Neutrophil (primary cell): ENCODE measurements around the gene RIMKLA.

Experiments used
- H3K27ac ChIP-seq: fragments of 200-600 bp; sonication (generic); 2 replicates; pipeline ENCODE4 v1.5.1; 2016; ENCODE audit warnings: mild to moderate bottlenecking, moderate library complexity
- H3K27me3 ChIP-seq: fragments of 200-600 bp; sonication (generic); 2 replicates; pipeline ENCODE4 v1.6.0; 2016; ENCODE audit warnings: mild to moderate bottlenecking
- H3K36me3 ChIP-seq: fragments of 200-600 bp; sonication (generic); 2 replicates; pipeline ENCODE4 v1.5.1; 2017
- H3K4me1 ChIP-seq, 2 experiments: fragments of 200-600 bp in 1 of 2; sonication (generic) in 1 of 2; 1 replicate in 1 of 2; 2 replicates in 1 of 2; pipeline versions ENCODE4 v1.5.1 to v1.6.1; 2013 to 2016; ENCODE audit warnings: low read depth in 1 of 2, low read length in 1 of 2, mild to moderate bottlenecking in 1 of 2, moderate library complexity in 1 of 2; ENCODE audit not compliant: control insufficient read depth in 1 of 2, insufficient read depth in 1 of 2
- H3K4me3 ChIP-seq, 2 experiments: fragments of 200-600 bp in 1 of 2; sonication (generic) in 1 of 2; 1 replicate in 1 of 2; 2 replicates in 1 of 2; pipeline ENCODE4 v1.5.1; 2013 to 2016; ENCODE audit warnings: low read depth in 1 of 2, low read length in 1 of 2, mild to moderate bottlenecking in 1 of 2, moderate library complexity in 1 of 2
- H3K9me3 ChIP-seq: fragments of 200-600 bp; sonication (generic); 2 replicates; pipeline ENCODE4 v1.5.1; 2016
- CTCF ChIP-seq: fragments of 200-600 bp; sonication (generic); IDR thresholded peaks from 2 replicates; pipeline ENCODE4 v1.5.1; 2016; ENCODE audit warnings: antibody characterized with exemption

RIMKLA gene

DNA sequence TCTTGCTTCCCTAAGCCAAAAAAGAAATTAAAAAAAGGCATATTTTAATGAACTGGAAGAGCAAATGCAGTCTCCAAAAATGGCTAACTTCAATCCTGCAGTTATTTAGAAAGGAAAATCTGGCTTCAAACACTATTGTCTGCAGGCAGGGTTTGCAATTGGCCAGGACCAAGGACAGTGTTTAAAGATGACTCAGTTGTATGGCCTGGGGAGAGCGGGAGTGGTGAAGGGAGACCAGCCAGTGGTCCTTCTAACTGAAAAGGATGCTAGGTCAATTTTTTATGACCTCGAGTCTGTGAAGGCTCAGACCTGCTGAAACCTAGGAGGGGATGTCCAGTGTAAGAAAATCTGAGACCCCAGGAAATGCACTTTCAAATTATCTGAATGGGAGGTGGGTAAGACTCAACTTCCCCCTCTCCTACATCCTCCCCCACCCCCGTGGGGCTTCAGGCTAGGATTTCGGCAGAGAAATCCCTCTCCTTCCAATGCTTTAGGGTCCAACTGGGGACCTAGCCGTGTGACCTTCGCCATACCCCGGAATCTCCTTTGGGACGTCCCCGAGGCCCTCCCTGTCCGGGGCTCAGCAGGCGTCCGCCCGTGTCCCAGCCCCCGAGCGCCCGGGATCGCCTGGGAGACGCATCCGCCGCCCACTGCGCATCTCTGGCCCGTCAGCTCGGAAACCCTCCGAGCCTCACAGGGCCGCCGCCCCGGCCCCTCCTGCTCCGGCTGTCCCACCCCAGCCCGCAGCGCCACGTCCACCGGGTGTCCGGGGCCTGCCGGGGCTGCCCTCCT, 602 bp upstream of the RIMKLA start:
- TF ChIP-seq CTCF, result no peak

GRCh38 chr1:42381280-42381673, 685 bp downstream of the RIMKLA start:
- peaks cover 4 to 5% of the 10 kb centered on the region in 2 experiments for H3K4me1 ChIP-seq
- H3K4me3 ChIP-seq, result peak overlapping the region in 1 of 2 experiments; percentile 28
- no peak for TF ChIP-seq CTCF
- H3K27me3 ChIP-seq, result peaks cover 91% of the 10 kb centered on the region
- no peak overlapping the region for H3K27ac ChIP-seq
- no peaks in the 10 kb centered on the region for H3K36me3 ChIP-seq
- H3K9me3 ChIP-seq, result no peaks in the 10 kb centered on the region

More for the DNA sequence above, 602 bp upstream of the RIMKLA start:
- peaks cover 86% of the 10 kb centered on the region for H3K27me3 ChIP-seq
- no peaks in the 10 kb centered on the region for H3K9me3 ChIP-seq
- H3K4me1 ChIP-seq, result peaks cover 4 to 5% of the 10 kb centered on the region in 2 experiments
- no peak overlapping the region for H3K4me3 ChIP-seq
- no peaks in the 10 kb centered on the region for H3K36me3 ChIP-seq
- H3K27ac ChIP-seq, result no peak overlapping the region

DNA sequence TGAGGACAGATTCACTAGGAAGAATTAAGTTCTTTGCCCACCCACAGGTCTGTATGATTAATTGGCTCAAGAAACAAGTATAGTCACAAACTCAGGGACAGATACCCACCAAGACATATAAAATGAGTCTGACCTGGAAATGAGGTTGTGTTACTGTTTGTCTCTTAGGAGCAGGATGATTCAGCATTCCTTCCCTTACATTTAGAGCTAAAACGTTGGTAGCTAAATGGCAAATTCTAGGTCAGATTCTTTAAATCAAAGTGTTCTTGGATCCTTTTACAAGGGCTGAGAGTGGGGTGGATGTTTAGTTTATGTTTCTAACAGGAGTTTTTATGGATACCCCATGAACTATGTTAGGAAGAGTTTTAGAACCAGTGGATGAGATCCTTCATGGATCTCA, 4.7 kb downstream of the RIMKLA start:
- no peaks in the 10 kb centered on the region for H3K9me3 ChIP-seq
- peaks cover 52% of the 10 kb centered on the region for H3K27me3 ChIP-seq

GRCh38 chr1:42386051-42386450, 5.5 kb downstream of the RIMKLA start:
- Histone ChIP-seq H3K9me3 (no peaks in the 10 kb centered on the region), H3K27me3 (peaks cover 44% of the 10 kb centered on the region), H3K4me1 (peaks cover under 1 to 1% of the 10 kb centered on the region in 2 experiments), H3K4me3 (no peak overlapping the region), H3K36me3 (no peaks in the 10 kb centered on the region), H3K27ac (no peak overlapping the region)
- no peak for TF ChIP-seq CTCF

More for the DNA sequence above, 4.7 kb downstream of the RIMKLA start:
- Histone ChIP-seq H3K4me3 (no peak overlapping the region), H3K36me3 (no peaks in the 10 kb centered on the region), H3K4me1 (peaks cover 4 to 5% of the 10 kb centered on the region in 2 experiments), H3K27ac (no peak overlapping the region)
- TF ChIP-seq CTCF, result no peak

- no peaks in the 10 kb centered on the region for H3K9me3 ChIP-seq
- no peaks in the 10 kb centered on the region for H3K36me3 ChIP-seq
- H3K27me3 ChIP-seq, result peaks cover 5% of the 10 kb centered on the region
- H3K4me3 ChIP-seq, result no peak overlapping the region
- no peak for TF ChIP-seq CTCF
- H3K4me1 ChIP-seq, result no peaks in the 10 kb centered on the region
- H3K27ac ChIP-seq, result no peak overlapping the region
Measured at GRCh38 chr1:42392255-42392654, 11.7 kb downstream of the RIMKLA start.
